ENCODE results near the gene RGS18. TPM values are rescaled to one million over a fixed set of nuclear protein-coding genes. Genes with fewer than 3 reads are reported as not detected.
A peak's percentile ranks its signal among the peaks of the same experiment; 100 is the strongest.

Gene RGS18
- total RNA-seq, 1 donor from 2014 or later, result not detected

GRCh38 chr1:192153276-192153675 is 5.0 kb upstream of the RGS18 start:
- Mint-ChIP-seq H3K4me3 (ENCODE audit: unreplicated experiment) (no peak overlapping the region), H3K4me1 (ENCODE audit: low read depth, unreplicated experiment) (peaks cover 6% of the 10 kb centered on the region), H3K36me3 (ENCODE audit: low read depth, unreplicated experiment) (no peaks in the 10 kb centered on the region), H3K9me3 (ENCODE audit: unreplicated experiment) (no peaks in the 10 kb centered on the region), H3K27ac (ENCODE audit: unreplicated experiment) (no peak overlapping the region), H3K27me3 (ENCODE audit: low read depth, unreplicated experiment) (no peaks in the 10 kb centered on the region)
- TF ChIP-seq, protein P1, sequence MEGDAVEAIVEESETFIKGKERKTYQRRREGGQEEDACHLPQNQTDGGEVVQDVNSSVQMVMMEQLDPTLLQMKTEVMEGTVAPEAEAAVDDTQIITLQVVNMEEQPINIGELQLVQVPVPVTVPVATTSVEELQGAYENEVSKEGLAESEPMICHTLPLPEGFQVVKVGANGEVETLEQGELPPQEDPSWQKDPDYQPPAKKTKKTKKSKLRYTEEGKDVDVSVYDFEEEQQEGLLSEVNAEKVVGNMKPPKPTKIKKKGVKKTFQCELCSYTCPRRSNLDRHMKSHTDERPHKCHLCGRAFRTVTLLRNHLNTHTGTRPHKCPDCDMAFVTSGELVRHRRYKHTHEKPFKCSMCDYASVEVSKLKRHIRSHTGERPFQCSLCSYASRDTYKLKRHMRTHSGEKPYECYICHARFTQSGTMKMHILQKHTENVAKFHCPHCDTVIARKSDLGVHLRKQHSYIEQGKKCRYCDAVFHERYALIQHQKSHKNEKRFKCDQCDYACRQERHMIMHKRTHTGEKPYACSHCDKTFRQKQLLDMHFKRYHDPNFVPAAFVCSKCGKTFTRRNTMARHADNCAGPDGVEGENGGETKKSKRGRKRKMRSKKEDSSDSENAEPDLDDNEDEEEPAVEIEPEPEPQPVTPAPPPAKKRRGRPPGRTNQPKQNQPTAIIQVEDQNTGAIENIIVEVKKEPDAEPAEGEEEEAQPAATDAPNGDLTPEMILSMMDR (IDR thresholded peaks at IDR 0.05; ENCODE audit: insufficient read depth, low read depth, low read length), result no peak
- TF ChIP-seq EZH2 (IDR thresholded peaks at IDR 0.05; ENCODE audit: insufficient read depth, low read length), result no peak
- H3K27me3 ChIP-seq (ENCODE audit: insufficient read depth, low read length), result no peaks in the 10 kb centered on the region
- FAIRE-seq (no peak), DNase-seq (ENCODE audit: low read depth) (peak; percentile 54)
- no peak overlapping the region for H3K27ac ChIP-seq (ENCODE audit: low read depth, low read length)
- no peak overlapping the region for H3K9ac ChIP-seq (ENCODE audit: low read length)
- H3K4me1 ChIP-seq (ENCODE audit: insufficient read depth, low read length), result no peaks in the 10 kb centered on the region
- no peaks in the 10 kb centered on the region for H3K79me2 ChIP-seq (ENCODE audit: insufficient read depth, low read length)
- H3K9me3 ChIP-seq (ENCODE audit: insufficient read depth, low read depth, low read length), result no peaks in the 10 kb centered on the region
- no peaks in the 10 kb centered on the region for H4K20me1 ChIP-seq (ENCODE audit: insufficient read depth, low read length)
- H2AFZ ChIP-seq (ENCODE audit: low read depth, low read length), result no peak overlapping the region
- H3K36me3 ChIP-seq (ENCODE audit: insufficient read depth, low read length), result no peaks in the 10 kb centered on the region
- H3K4me3 ChIP-seq (ENCODE audit: insufficient read depth, low read depth, low read length), result no peak overlapping the region
- H3K4me2 ChIP-seq (ENCODE audit: low read length), result peak overlapping the region; percentile 10

GRCh38 chr1:192157067-192157466 is 1.2 kb upstream of the RGS18 start:
- FAIRE-seq, result no peak
- Histone ChIP-seq H3K27me3 (ENCODE audit: insufficient read depth, low read length) (no peaks in the 10 kb centered on the region), H3K4me3 (ENCODE audit: insufficient read depth, low read depth, low read length) (no peak overlapping the region), H4K20me1 (ENCODE audit: insufficient read depth, low read length) (no peaks in the 10 kb centered on the region), H3K27ac (ENCODE audit: low read depth, low read length) (no peak overlapping the region), H3K4me1 (ENCODE audit: insufficient read depth, low read length) (no peaks in the 10 kb centered on the region), H3K9me3 (ENCODE audit: insufficient read depth, low read depth, low read length) (no peaks in the 10 kb centered on the region), H3K79me2 (ENCODE audit: insufficient read depth, low read length) (no peaks in the 10 kb centered on the region), H2AFZ (ENCODE audit: low read depth, low read length) (no peak overlapping the region), H3K4me2 (ENCODE audit: low read length) (no peak overlapping the region), H3K9ac (ENCODE audit: low read length) (no peak overlapping the region), H3K36me3 (ENCODE audit: insufficient read depth, low read length) (no peaks in the 10 kb centered on the region)
- no peaks in the 10 kb centered on the region for H3K9me3 Mint-ChIP-seq (ENCODE audit: unreplicated experiment)
- DNase-seq (ENCODE audit: low read depth), result no peak
- TF ChIP-seq EZH2 (IDR thresholded peaks at IDR 0.05; ENCODE audit: insufficient read depth, low read length), result no peak
- TF ChIP-seq, protein P1 (IDR thresholded peaks at IDR 0.05; ENCODE audit: insufficient read depth, low read depth, low read length), result no peak
- H3K27ac Mint-ChIP-seq (ENCODE audit: unreplicated experiment), result no peak overlapping the region
- H3K4me3 Mint-ChIP-seq (ENCODE audit: unreplicated experiment), result no peak overlapping the region
- H3K36me3 Mint-ChIP-seq (ENCODE audit: low read depth, unreplicated experiment), result no peaks in the 10 kb centered on the region
- no peaks in the 10 kb centered on the region for H3K27me3 Mint-ChIP-seq (ENCODE audit: low read depth, unreplicated experiment)
- H3K4me1 Mint-ChIP-seq (ENCODE audit: low read depth, unreplicated experiment), result peaks cover 9% of the 10 kb centered on the region

- H3K9me3 Mint-ChIP-seq (ENCODE audit: unreplicated experiment), result no peaks in the 10 kb centered on the region
- H2AFZ ChIP-seq (ENCODE audit: low read depth, low read length), result no peak overlapping the region
- no peak overlapping the region for H3K27ac Mint-ChIP-seq (ENCODE audit: unreplicated experiment)
- H3K36me3 ChIP-seq (ENCODE audit: insufficient read depth, low read length), result no peaks in the 10 kb centered on the region
- no peaks in the 10 kb centered on the region for H3K4me1 ChIP-seq (ENCODE audit: insufficient read depth, low read length)
- TF ChIP-seq EZH2 (IDR thresholded peaks at IDR 0.05; ENCODE audit: insufficient read depth, low read length), result no peak
- TF ChIP-seq, protein P1 (IDR thresholded peaks at IDR 0.05; ENCODE audit: insufficient read depth, low read depth, low read length), result no peak
- H4K20me1 ChIP-seq (ENCODE audit: insufficient read depth, low read length), result no peaks in the 10 kb centered on the region
- no peak overlapping the region for H3K4me3 Mint-ChIP-seq (ENCODE audit: unreplicated experiment)
- H3K27me3 Mint-ChIP-seq (ENCODE audit: low read depth, unreplicated experiment), result no peaks in the 10 kb centered on the region
- no peaks in the 10 kb centered on the region for H3K79me2 ChIP-seq (ENCODE audit: insufficient read depth, low read length)
- FAIRE-seq (no peak), DNase-seq (ENCODE audit: low read depth) (no peak)
- H3K27me3 ChIP-seq (ENCODE audit: insufficient read depth, low read length), result no peaks in the 10 kb centered on the region
- no peaks in the 10 kb centered on the region for H3K36me3 Mint-ChIP-seq (ENCODE audit: low read depth, unreplicated experiment)
- H3K4me2 ChIP-seq (ENCODE audit: low read length), result no peak overlapping the region
- H3K4me1 Mint-ChIP-seq (ENCODE audit: low read depth, unreplicated experiment), result peaks cover 3% of the 10 kb centered on the region
- no peaks in the 10 kb centered on the region for H3K9me3 ChIP-seq (ENCODE audit: insufficient read depth, low read depth, low read length)
- no peak overlapping the region for H3K4me3 ChIP-seq (ENCODE audit: insufficient read depth, low read depth, low read length)
- no peak overlapping the region for H3K9ac ChIP-seq (ENCODE audit: low read length)
- H3K27ac ChIP-seq (ENCODE audit: low read depth, low read length), result no peak overlapping the region
These were observed 752 bp downstream of the RGS18 start for GRCh38 chr1:192159014-192159413.

All from astrocyte (in vitro differentiated cells and primary cell).